ENCODE data around the gene TANC1. TPM values are rescaled to one million over a fixed set of nuclear protein-coding genes. Genes with fewer than 3 reads are reported as not detected.

TANC1 gene
- total and polyA plus RNA-seq, 2 experiments from 2014 or later: 2.8 to 9.5 TPM

- Histone ChIP-seq H3F3A (replicated peaks; ENCODE audit: low read depth) (no peaks in the 10 kb centered on the region), H3K4me1 (ENCODE audit: insufficient read depth) (no peaks in the 10 kb centered on the region), H3K36me3 (ENCODE audit: insufficient read depth) (peaks cover 4% of the 10 kb centered on the region; the same call in 1 of the 2 replicates), H3K79me2 (replicated peaks; ENCODE audit: insufficient read depth) (no peaks in the 10 kb centered on the region), H3K27me3 (ENCODE audit: insufficient read depth) (no peaks in the 10 kb centered on the region), H4K20me1 (replicated peaks; ENCODE audit: insufficient read depth) (no peaks in the 10 kb centered on the region), H3K4me3 (no peak overlapping the region), H3K4me2 (no peak overlapping the region), H3K9me2 (ENCODE audit: insufficient read depth) (no peaks in the 10 kb centered on the region), H3K27ac (ENCODE audit: low read depth) (no peak overlapping the region), H2AFZ (no peak overlapping the region)
- TF ChIP-seq JUNB (IDR thresholded peaks at IDR 0.05; ENCODE audit: unreplicated experiment) (no peak), ETS1 (IDR thresholded peaks at IDR 0.05) (no peak), ZNF331 (CRISPR knock-in tag; IDR thresholded peaks at IDR 0.05; ENCODE audit: low read depth) (no peak), CTCF (conservative IDR thresholded peaks at IDR 0.05; ENCODE audit: low read depth in 2 of 2) (no peak), REST (IDR thresholded peaks at IDR 0.05; ENCODE audit: unreplicated experiment) (no peak)
- no peak for DNase-seq (ENCODE audit: low spot score)
- Mint-ChIP-seq H3K36me3 (ENCODE audit: low read depth) (peaks cover 8% of the 10 kb centered on the region; the same call in 2 of the 3 replicates), H3K27me3 (ENCODE audit: insufficient read depth, low read depth, poor library complexity) (peaks cover 2% of the 10 kb centered on the region), H3K27ac (no peak overlapping the region), H3K9me3 (no peaks in the 10 kb centered on the region), H3K4me1 (peaks cover 4% of the 10 kb centered on the region; the same call in 2 of the 3 replicates), H3K4me3 (no peak overlapping the region)
- no peak for ATAC-seq
Measured at GRCh38 chr2:159275111-159275510, 306.7 kb downstream of the TANC1 start.

GRCh38 chr2:159279700-159280099 is 311.3 kb downstream of the TANC1 start:
- H3K27me3 ChIP-seq (ENCODE audit: insufficient read depth): no peaks in the 10 kb centered on the region
- Mint-ChIP-seq H3K36me3 (ENCODE audit: low read depth) (peaks cover 4% of the 10 kb centered on the region; the same call in 1 of the 3 replicates), H3K27me3 (ENCODE audit: insufficient read depth, low read depth, poor library complexity) (peaks cover 3% of the 10 kb centered on the region), H3K4me3 (no peak overlapping the region), H3K27ac (no peak overlapping the region), H3K4me1 (peaks cover 1% of the 10 kb centered on the region; the same call in 2 of the 3 replicates), H3K9me3 (no peaks in the 10 kb centered on the region)
- H3K4me1 ChIP-seq (ENCODE audit: insufficient read depth): no peaks in the 10 kb centered on the region
- H2AFZ ChIP-seq: no peak overlapping the region
- no peak overlapping the region for H3K4me3 ChIP-seq
- no peak overlapping the region for H3K4me2 ChIP-seq
- H4K20me1 ChIP-seq (replicated peaks; ENCODE audit: insufficient read depth): no peaks in the 10 kb centered on the region
- H3K36me3 ChIP-seq (ENCODE audit: insufficient read depth): no peaks in the 10 kb centered on the region
- TF ChIP-seq STAT1 (IDR thresholded peaks at IDR 0.05; ENCODE audit: unreplicated experiment): no peak
- no peak for TF ChIP-seq ETS1 (IDR thresholded peaks at IDR 0.05)
- TF ChIP-seq POLR2AphosphoS5 (IDR thresholded peaks at IDR 0.05; ENCODE audit: low read depth): no peak
- TF ChIP-seq CREB1 (CRISPR knock-in tag; IDR thresholded peaks at IDR 0.05; ENCODE audit: low read depth): no peak
- no peak for TF ChIP-seq REST (IDR thresholded peaks at IDR 0.05; ENCODE audit: unreplicated experiment)
- H3K9me2 ChIP-seq (ENCODE audit: insufficient read depth): no peaks in the 10 kb centered on the region
- no peak for DNase-seq (ENCODE audit: low spot score)
- H3K27ac ChIP-seq (ENCODE audit: low read depth): no peak overlapping the region
- H3K79me2 ChIP-seq (replicated peaks; ENCODE audit: insufficient read depth): peaks cover 8% of the 10 kb centered on the region
- ATAC-seq: no peak
- no peaks in the 10 kb centered on the region for H3F3A ChIP-seq (replicated peaks; ENCODE audit: low read depth)
